IMR-90 (cell line): ENCODE results near the gene KRT1. TPM values are rescaled to one million over a fixed set of nuclear protein-coding genes. Genes with fewer than 3 reads are reported as not detected.

ENCODE experiments used
- ATAC-seq: fragments of 200-7000 bp; cut with Tn5 transposase; 2 replicates; pipeline ENCODE4 v1.9.1; 2020; ENCODE audit warnings: low read depth, mild to moderate bottlenecking, moderate library complexity
- BruUV-seq: library from RNA; stranded (reverse); fragments of 400-500 nt; replicated peaks from 2 replicates; lab custom pipeline; 2021; lab: Mats Ljungman, UMichigan
- CTCF ChIA-PET: fragments of 300-600 bp; formaldehyde crosslinking; extraction: SDS; loops from one replicate; lab custom pipeline; 2021; ENCODE audit warnings: antibody characterized with exemption; lab: Yijun Ruan, JAX
- POLR2A ChIA-PET: fragments of 300-600 bp; sonication (Branson Sonifier 250); formaldehyde crosslinking; loops from one replicate; lab custom pipeline; 2022; ENCODE audit warnings: antibody characterized with exemption; ENCODE audit not compliant: unreplicated experiment; lab: Charles Lee
- DNase-seq: peaks from one replicate; pipeline ENCODE4 v3.0.0; 2013
- H2AFZ ChIP-seq: replicated peaks from 2 replicates; pipeline ENCODE3; 2013; ENCODE audit warnings: low read length, mild to moderate bottlenecking; ENCODE audit not compliant: poor library complexity
- H2AK5ac ChIP-seq: 2 replicates; pipeline ENCODE4 v1.6.1; 2013; ENCODE audit warnings: low read depth, low read length, inconsistent platforms
- H2AK9ac ChIP-seq: replicated peaks from 2 replicates; pipeline ENCODE3; 2013; ENCODE audit warnings: mild to moderate bottlenecking, low read depth, low read length, moderate library complexity; ENCODE audit not compliant: poor library complexity
- H2BK120ac ChIP-seq: 2 replicates; pipeline ENCODE4 v1.6.1; 2013; ENCODE audit warnings: low read depth, low read length, inconsistent platforms
- H2BK15ac ChIP-seq: 3 replicates; pipeline ENCODE4 v1.6.1; 2013; ENCODE audit warnings: low read depth, low read length, inconsistent platforms
- H2BK20ac ChIP-seq: 2 replicates; pipeline ENCODE4 v1.6.1; 2013; ENCODE audit warnings: low read depth, mild to moderate bottlenecking, inconsistent platforms, low read length, moderate library complexity
- H2BK5ac ChIP-seq: 2 replicates; pipeline ENCODE4 v1.6.1; 2013; ENCODE audit warnings: mild to moderate bottlenecking, low read depth, low read length, inconsistent platforms; ENCODE audit not compliant: poor library complexity, severe bottlenecking
- H3K14ac ChIP-seq: replicated peaks from 2 replicates; pipeline ENCODE4 v1.6.1; 2013; ENCODE audit warnings: low read depth, low read length, inconsistent platforms
- H3K18ac ChIP-seq: 2 replicates; pipeline ENCODE4 v1.6.1; 2013; ENCODE audit warnings: low read depth, low read length, control low read depth
- H3K23ac ChIP-seq: 2 replicates; pipeline ENCODE4 v1.6.1; 2013; ENCODE audit warnings: low read depth, low read length, inconsistent platforms
- H3K27ac ChIP-seq: 2 replicates; pipeline ENCODE4 v1.5.1; 2013; ENCODE audit warnings: mild to moderate bottlenecking, control low read depth, low read length; ENCODE audit not compliant: insufficient read depth
- H3K27me3 ChIP-seq: 2 replicates; pipeline ENCODE4 v1.6.1; 2013; ENCODE audit warnings: low read length; ENCODE audit not compliant: control insufficient read depth, insufficient read depth
- H3K36me3 ChIP-seq: 2 replicates; pipeline ENCODE4 v1.6.1; 2013; ENCODE audit warnings: low read length, mixed read lengths; ENCODE audit not compliant: control insufficient read depth, insufficient read depth
- H3K4ac ChIP-seq: 2 replicates; pipeline ENCODE4 v1.6.1; 2013; ENCODE audit warnings: low read depth, low read length, inconsistent platforms
- H3K4me1 ChIP-seq: 2 replicates; pipeline ENCODE4 v1.6.1; 2013; ENCODE audit warnings: low read length, mixed read lengths; ENCODE audit not compliant: control insufficient read depth, insufficient read depth
- H3K4me2 ChIP-seq: 2 replicates; pipeline ENCODE4 v1.6.1; 2013; ENCODE audit warnings: low read depth, mild to moderate bottlenecking, control low read depth, low read length, moderate library complexity
- H3K4me3 ChIP-seq: 2 replicates; pipeline ENCODE4 v1.5.1; 2013; ENCODE audit warnings: low read depth, mild to moderate bottlenecking, control low read depth, low read length, moderate library complexity; ENCODE audit not compliant: insufficient read depth
- H3K56ac ChIP-seq: 2 replicates; pipeline ENCODE4 v1.6.1; 2013; ENCODE audit warnings: low read length, inconsistent platforms; ENCODE audit not compliant: insufficient read depth; ENCODE audit errors: extremely low read depth
- H3K79me1 ChIP-seq, 2 experiments: 2 replicates each; pipeline ENCODE4 v1.6.1; 2013; ENCODE audit warnings: low read length in 2 of 2, inconsistent platforms in 1 of 2, low read depth in 1 of 2
- H3K9ac ChIP-seq: 2 replicates; pipeline ENCODE4 v1.6.1; 2013; ENCODE audit warnings: low read depth, low read length, control low read depth
- H3K9me1 ChIP-seq: 2 replicates; pipeline ENCODE4 v1.6.1; 2013; ENCODE audit warnings: low read length, inconsistent platforms; ENCODE audit not compliant: insufficient read depth
- H3K9me3 ChIP-seq: 2 replicates; pipeline ENCODE4 v1.6.1; 2013; ENCODE audit warnings: low read length; ENCODE audit not compliant: control insufficient read depth, insufficient read depth
- H4K20me1 ChIP-seq: 2 replicates; pipeline ENCODE4 v1.6.1; 2013; ENCODE audit warnings: low read length, inconsistent platforms; ENCODE audit not compliant: insufficient read depth
- H4K5ac ChIP-seq: 2 replicates; pipeline ENCODE4 v1.6.1; 2013; ENCODE audit warnings: mild to moderate bottlenecking, low read depth, low read length, control low read depth
- H4K8ac ChIP-seq, 2 experiments: 2 replicates each; pipeline ENCODE4 v1.6.1; 2013; ENCODE audit warnings: low read depth in 2 of 2, low read length in 2 of 2, control low read depth in 1 of 2, inconsistent platforms in 1 of 2
- H4K91ac ChIP-seq: 2 replicates; pipeline ENCODE4 v1.6.1; 2013; ENCODE audit warnings: low read depth, low read length, inconsistent platforms; ENCODE audit not compliant: insufficient read depth
- CHD1 ChIP-seq: IDR thresholded peaks from 2 replicates; pipeline ENCODE4 v1.6.1; 2012; ENCODE audit warnings: low read depth, low read length, improper control_type of control experiment
- FOS ChIP-seq: fragments of 150-350 bp; IDR thresholded peaks from 2 replicates; pipeline ENCODE4 v1.6.1; 2016; ENCODE audit warnings: low read depth, low read length
- MXI1 ChIP-seq: IDR thresholded peaks from 2 replicates; pipeline ENCODE4 v1.6.1; 2012; ENCODE audit warnings: low read depth, mild to moderate bottlenecking, low read length, moderate library complexity, borderline replicate concordance
- POLR2A ChIP-seq: IDR thresholded peaks from 2 replicates; pipeline ENCODE4 v1.6.1; 2012; ENCODE audit warnings: mild to moderate bottlenecking, low read depth, low read length
- WGBS, 2 experiments: methylation state at CpG; one replicate each; pipeline versions ENCODE4 v1.1.5 to v1.1.7; 2013; ENCODE audit warnings: missing lambda C conversion rate in 2 of 2; ENCODE audit not compliant: insufficient read length in 1 of 2; ENCODE audit errors: extremely low coverage in 2 of 2; 5-methylcytosine and 5-hydroxymethylcytosine counted together
- dilution Hi-C: fragments of 300-500 bp; cut with HindIII; formaldehyde crosslinking; loops from one replicate; pipeline ENCODE4 v1.14.3; 2018; ENCODE audit warnings: low sequenced_read_pairs; ENCODE audit not compliant: unreplicated experiment
- in situ Hi-C: fragments of 300-500 bp; cut with MboI; formaldehyde crosslinking; loops from 3 replicates; pipeline ENCODE4 v1.14.3; 2019; ENCODE audit warnings: low sequenced_read_pairs, inconsistent platforms, mixed read lengths
- intact Hi-C: fragments of 100-400 bp; cut with micrococcal nuclease; formaldehyde crosslinking; loops from 2 replicates; pipeline ENCODE4 v1.10.0; 2022
- polyA plus RNA-seq, 3 experiments: library from polyadenylated mRNA; depleted of rRNA; stranded (reverse); fragments of >200 nt; gene quantifications; 2 replicates each; pipeline ENCODE4 v1.2.3, GENCODE V29; 2012; ENCODE audit warnings: low replicate concordance in 1 of 3
- total RNA-seq: library from RNA; depleted of rRNA; stranded (reverse); fragments of >200 nt; gene quantifications from 2 replicates; pipeline ENCODE4 v1.2.3, GENCODE V29; 2012
- TF ChIP-seq, protein P1 (sequence below): conservative IDR thresholded peaks from 2 replicates; pipeline ENCODE4 v1.5.1; 2012; ENCODE audit warnings: mild to moderate bottlenecking, low read depth, low read length, improper control_type of control experiment

Gene KRT1
- total and polyA plus RNA-seq, 2 of the 4 experiments (the other 2 are of a cell fraction), result not detected

DNA sequence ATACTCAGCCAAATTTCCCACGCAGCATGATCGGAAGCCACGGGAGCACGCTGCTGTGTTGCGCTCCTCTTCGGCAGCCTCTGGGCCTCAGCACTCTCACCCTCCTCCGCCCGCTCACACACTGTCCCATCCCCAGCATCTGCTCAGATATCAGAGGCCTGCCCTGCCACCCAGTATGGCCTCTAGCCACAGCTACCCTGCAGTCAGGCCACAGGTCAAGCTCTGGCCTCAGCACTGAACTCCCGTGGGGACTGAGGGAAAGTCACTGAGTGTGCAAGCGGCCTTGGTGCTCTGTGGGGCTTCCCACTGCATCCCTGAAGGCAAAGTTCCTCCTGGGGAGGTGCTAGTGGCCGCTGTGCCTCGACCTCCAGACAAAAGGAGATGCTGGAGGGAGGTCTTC is 21.1 kb upstream of the KRT1 start:
- Histone ChIP-seq H3K18ac (no peak overlapping the region), H3K4me3 (no peak overlapping the region), H4K8ac (no peak overlapping the region), H4K20me1 (no peaks in the 10 kb centered on the region), H3K4ac (no peak overlapping the region), H2BK20ac (no peak overlapping the region), H3K27ac (no peak overlapping the region), H2AK9ac (no peak overlapping the region), H2BK5ac (no peak overlapping the region), H3K9me3 (no peaks in the 10 kb centered on the region), H2BK120ac (no peak overlapping the region), H3K4me1 (no peaks in the 10 kb centered on the region), H4K5ac (no peak overlapping the region), H3K56ac (no peak overlapping the region), H3K14ac (no peak overlapping the region), H3K79me1 (no peaks in the 10 kb centered on the region), H3K23ac (no peak overlapping the region), H3K9ac (no peak overlapping the region), H2BK15ac (no peak overlapping the region), H4K91ac (no peak overlapping the region), H3K9me1 (no peaks in the 10 kb centered on the region; the same call in 1 of the 2 replicates), H2AFZ (no peak overlapping the region), H3K36me3 (no peaks in the 10 kb centered on the region), H2AK5ac (no peak overlapping the region), H3K27me3 (peaks cover 18% of the 10 kb centered on the region), H3K4me2 (no peak overlapping the region)
- intact Hi-C loops, result no loop called here
- ChIA-PET CTCF (no interaction called here), POLR2A (no interaction called here)
- dilution Hi-C loops, result no loop called here
- 79% methylated on average over 6 of the region's 12 CpGs; no CpG with 5 or more reads in 1 of the 2 experiments for WGBS, 2 experiments
- ATAC-seq (no peak), DNase-seq (no peak)
- no TSS peak for BruUV-seq
- in situ Hi-C loops, result no loop called here
- TF ChIP-seq FOS (no peak), MXI1 (no peak), CHD1 (no peak), POLR2A (no peak)
- TF ChIP-seq, protein P1, sequence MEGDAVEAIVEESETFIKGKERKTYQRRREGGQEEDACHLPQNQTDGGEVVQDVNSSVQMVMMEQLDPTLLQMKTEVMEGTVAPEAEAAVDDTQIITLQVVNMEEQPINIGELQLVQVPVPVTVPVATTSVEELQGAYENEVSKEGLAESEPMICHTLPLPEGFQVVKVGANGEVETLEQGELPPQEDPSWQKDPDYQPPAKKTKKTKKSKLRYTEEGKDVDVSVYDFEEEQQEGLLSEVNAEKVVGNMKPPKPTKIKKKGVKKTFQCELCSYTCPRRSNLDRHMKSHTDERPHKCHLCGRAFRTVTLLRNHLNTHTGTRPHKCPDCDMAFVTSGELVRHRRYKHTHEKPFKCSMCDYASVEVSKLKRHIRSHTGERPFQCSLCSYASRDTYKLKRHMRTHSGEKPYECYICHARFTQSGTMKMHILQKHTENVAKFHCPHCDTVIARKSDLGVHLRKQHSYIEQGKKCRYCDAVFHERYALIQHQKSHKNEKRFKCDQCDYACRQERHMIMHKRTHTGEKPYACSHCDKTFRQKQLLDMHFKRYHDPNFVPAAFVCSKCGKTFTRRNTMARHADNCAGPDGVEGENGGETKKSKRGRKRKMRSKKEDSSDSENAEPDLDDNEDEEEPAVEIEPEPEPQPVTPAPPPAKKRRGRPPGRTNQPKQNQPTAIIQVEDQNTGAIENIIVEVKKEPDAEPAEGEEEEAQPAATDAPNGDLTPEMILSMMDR, result no peak
